Measurements from ENCODE around the gene GIGYF2.
"Not testable (repeated sequence)": the region's sequence is repeated elsewhere in the genome, so short reads cannot be mapped to it uniquely, and the experiment has no call there.

DNA sequence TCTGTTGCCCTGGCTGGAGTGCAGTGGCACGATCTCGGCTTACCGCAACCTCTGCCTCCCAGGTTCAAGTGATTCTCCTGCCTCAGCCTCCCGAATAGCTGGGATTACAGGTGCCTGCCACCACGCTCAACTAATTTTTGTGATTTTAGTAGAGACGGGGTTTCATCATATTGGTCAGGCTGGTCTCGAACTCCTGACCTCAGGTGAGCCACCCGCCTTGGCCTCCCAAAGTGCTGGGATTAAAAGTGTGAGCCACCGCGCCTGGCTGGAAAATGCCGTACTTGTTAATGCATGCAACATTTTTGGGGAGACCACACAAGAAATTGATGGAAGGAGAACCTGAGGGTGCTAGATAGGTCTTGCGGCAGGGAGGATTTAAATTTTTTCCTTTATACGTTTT is 6.0 kb upstream of the GIGYF2 start:
- TF ChIP-seq, protein P1, sequence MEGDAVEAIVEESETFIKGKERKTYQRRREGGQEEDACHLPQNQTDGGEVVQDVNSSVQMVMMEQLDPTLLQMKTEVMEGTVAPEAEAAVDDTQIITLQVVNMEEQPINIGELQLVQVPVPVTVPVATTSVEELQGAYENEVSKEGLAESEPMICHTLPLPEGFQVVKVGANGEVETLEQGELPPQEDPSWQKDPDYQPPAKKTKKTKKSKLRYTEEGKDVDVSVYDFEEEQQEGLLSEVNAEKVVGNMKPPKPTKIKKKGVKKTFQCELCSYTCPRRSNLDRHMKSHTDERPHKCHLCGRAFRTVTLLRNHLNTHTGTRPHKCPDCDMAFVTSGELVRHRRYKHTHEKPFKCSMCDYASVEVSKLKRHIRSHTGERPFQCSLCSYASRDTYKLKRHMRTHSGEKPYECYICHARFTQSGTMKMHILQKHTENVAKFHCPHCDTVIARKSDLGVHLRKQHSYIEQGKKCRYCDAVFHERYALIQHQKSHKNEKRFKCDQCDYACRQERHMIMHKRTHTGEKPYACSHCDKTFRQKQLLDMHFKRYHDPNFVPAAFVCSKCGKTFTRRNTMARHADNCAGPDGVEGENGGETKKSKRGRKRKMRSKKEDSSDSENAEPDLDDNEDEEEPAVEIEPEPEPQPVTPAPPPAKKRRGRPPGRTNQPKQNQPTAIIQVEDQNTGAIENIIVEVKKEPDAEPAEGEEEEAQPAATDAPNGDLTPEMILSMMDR (IDR thresholded peaks at IDR 0.05; ENCODE audit: low read depth, low read length), result not testable (repeated sequence)
- TF ChIP-seq EZH2phosphoT487 (IDR thresholded peaks at IDR 0.05; ENCODE audit: low read depth), result not testable (repeated sequence)

All from OCI-LY3 (cell line).